Neural cell (in vitro differentiated cells): ENCODE results near the gene ACVR1. TPM values are rescaled to one million over a fixed set of nuclear protein-coding genes. Genes with fewer than 3 reads are reported as not detected.

ENCODE experiments used
- H2AFZ ChIP-seq: fragments of 200-600, 300-800 bp; sonication (generic), shearing (Covaris generic); 2 replicates; pipeline ENCODE4 v1.6.0; 2014; ENCODE audit warnings: low read depth, mild to moderate bottlenecking, antibody characterized with exemption, low read length, moderate library complexity
- H3F3A ChIP-seq: fragments of 200-600 bp; shearing (Covaris generic); 2 replicates; pipeline ENCODE4 v1.6.1; 2016; ENCODE audit warnings: mild to moderate bottlenecking, moderate library complexity, mixed read lengths, antibody characterized with exemption, low read length; ENCODE audit not compliant: insufficient read depth, poor library complexity, severe bottlenecking
- H3K27ac ChIP-seq: fragments of 200-600, 300-800 bp; sonication (generic), shearing (Covaris generic); 2 replicates; pipeline ENCODE4 v1.5.1; 2014; ENCODE audit warnings: mild to moderate bottlenecking, low read length, moderate library complexity
- H3K27me3 ChIP-seq: fragments of 300-800, 200-600 bp; sonication (generic), shearing (Covaris generic); 2 replicates; pipeline ENCODE4 v1.6.0; 2014; ENCODE audit warnings: mild to moderate bottlenecking, low read depth, low read length, moderate library complexity; ENCODE audit not compliant: insufficient read depth
- H3K36me3 ChIP-seq: fragments of 300-800, 200-600 bp; sonication (generic), shearing (Covaris generic); 2 replicates; pipeline ENCODE4 v1.5.1; 2014; ENCODE audit warnings: mild to moderate bottlenecking, antibody characterized with exemption, low read length, moderate library complexity; ENCODE audit not compliant: insufficient read depth
- H3K4me2 ChIP-seq: fragments of 300-800, 200-600 bp; sonication (generic), shearing (Covaris generic); 2 replicates; pipeline ENCODE4 v1.6.0; 2014; ENCODE audit warnings: mild to moderate bottlenecking, low read length
- H3K4me3 ChIP-seq: fragments of 300-800, 200-600 bp; sonication (generic), shearing (Covaris generic); 2 replicates; pipeline ENCODE4 v1.5.1; 2014; ENCODE audit warnings: mild to moderate bottlenecking, low read length, moderate library complexity
- H3K79me2 ChIP-seq: fragments of 200-600 bp; shearing (Covaris generic); replicated peaks from 2 replicates; pipeline ENCODE4 v1.6.0; 2014; ENCODE audit warnings: mild to moderate bottlenecking, low read length, moderate library complexity; ENCODE audit not compliant: insufficient read depth
- H3K9ac ChIP-seq: fragments of 300-800, 200-600 bp; sonication (generic), shearing (Covaris generic); 2 replicates; pipeline ENCODE4 v1.6.1; 2016; ENCODE audit warnings: mild to moderate bottlenecking, low read length, mixed read lengths
- H3K9me2 ChIP-seq: fragments of 200-600 bp; shearing (Covaris generic); 2 replicates; pipeline ENCODE4 v1.6.1; 2016; ENCODE audit warnings: mild to moderate bottlenecking, low read length, mixed read lengths; ENCODE audit not compliant: insufficient read depth
- H3K9me3 ChIP-seq: fragments of 200-600, 300-800 bp; sonication (generic), shearing (Covaris generic); 2 replicates; pipeline ENCODE4 v1.6.1; 2016; ENCODE audit warnings: mild to moderate bottlenecking, mixed run types, low read length, moderate library complexity, mixed read lengths
- H4K20me1 ChIP-seq: fragments of 200-600 bp; shearing (Covaris generic); 2 replicates; pipeline ENCODE4 v1.6.1; 2016; ENCODE audit warnings: mild to moderate bottlenecking, mixed run types; ENCODE audit not compliant: insufficient read depth
- EP300 ChIP-seq: fragments of 450-650 bp; conservative IDR thresholded peaks from 2 replicates; pipeline ENCODE4 v1.6.1; 2014; ENCODE audit warnings: antibody characterized with exemption, mild to moderate bottlenecking, moderate library complexity; ENCODE audit not compliant: poor library complexity, severe bottlenecking
- EZH2 ChIP-seq: fragments of 200-600, 300-800 bp; shearing (Covaris generic), sonication (generic); IDR thresholded peaks from 2 replicates; pipeline ENCODE4 v1.6.1; 2014; ENCODE audit warnings: antibody characterized with exemption, low read length, borderline replicate concordance, mild to moderate bottlenecking; ENCODE audit not compliant: insufficient read depth, poor library complexity, severe bottlenecking
- MXI1 ChIP-seq: fragments of 450-650 bp; conservative IDR thresholded peaks from 2 replicates; pipeline ENCODE4 v1.6.1; 2014; ENCODE audit warnings: antibody characterized with exemption, mild to moderate bottlenecking; ENCODE audit not compliant: poor library complexity, severe bottlenecking
- POLR2AphosphoS5 ChIP-seq: IDR thresholded peaks from 2 replicates; pipeline ENCODE4 v1.6.1; 2012
- RAD21 ChIP-seq: fragments of 450-650 bp; conservative IDR thresholded peaks from 2 replicates; pipeline ENCODE4 v1.6.1; 2014; ENCODE audit warnings: antibody characterized with exemption, mild to moderate bottlenecking, moderate library complexity
- REST ChIP-seq: IDR thresholded peaks from 2 replicates; pipeline ENCODE4 v1.6.1; 2012; ENCODE audit warnings: borderline replicate concordance
- SMC3 ChIP-seq: fragments of 450-650 bp; conservative IDR thresholded peaks from 2 replicates; pipeline ENCODE4 v1.6.1; 2014; ENCODE audit warnings: antibody characterized with exemption, mild to moderate bottlenecking, moderate library complexity; ENCODE audit not compliant: poor library complexity
- TAF1 ChIP-seq: IDR thresholded peaks from 2 replicates; pipeline ENCODE4 v1.6.1; 2012; ENCODE audit warnings: low read depth
- polyA plus RNA-seq: library from polyadenylated mRNA; depleted of rRNA; stranded (reverse); fragments of >200 nt; gene quantifications from 2 replicates; pipeline ENCODE4 v1.2.3, GENCODE V29; 2014
- TF ChIP-seq, protein P1 (sequence below): fragments of 450-650 bp; IDR thresholded peaks from 2 replicates; pipeline ENCODE4 v1.5.1; 2014; ENCODE audit warnings: antibody characterized with exemption, mild to moderate bottlenecking, moderate library complexity; ENCODE audit not compliant: poor library complexity, severe bottlenecking

ACVR1 gene
- polyA plus RNA-seq, 1 donor from 2014 or later, result 4.0 TPM

DNA sequence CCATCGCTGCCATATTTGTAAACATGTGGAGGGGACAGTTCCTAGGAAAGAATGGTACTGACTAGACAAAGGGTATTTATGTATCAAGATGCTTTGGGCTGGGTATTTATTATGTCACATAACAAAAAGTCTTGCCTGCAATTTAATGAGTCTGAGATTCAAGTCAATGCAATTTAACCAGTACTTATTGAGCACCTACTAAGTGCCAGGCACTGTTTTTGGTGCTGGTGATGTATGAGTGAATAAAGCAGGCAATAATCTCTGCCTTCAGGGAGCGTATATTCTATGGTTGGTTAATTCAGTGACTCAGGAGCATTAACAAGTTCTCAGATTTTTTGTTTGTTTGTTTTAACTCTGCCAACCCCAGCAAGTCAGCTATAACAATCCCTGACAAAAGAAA, 24.6 kb upstream of the ACVR1 start:
- Histone ChIP-seq H3K4me3 (no peak overlapping the region), H4K20me1 (no peaks in the 10 kb centered on the region), H2AFZ (no peak overlapping the region), H3K9me3 (no peaks in the 10 kb centered on the region), H3K9me2 (no peaks in the 10 kb centered on the region), H3K27ac (no peak overlapping the region), H3K9ac (no peak overlapping the region), H3K4me2 (no peak overlapping the region), H3K79me2 (no peaks in the 10 kb centered on the region), H3K27me3 (no peaks in the 10 kb centered on the region), H3F3A (no peaks in the 10 kb centered on the region), H3K36me3 (no peaks in the 10 kb centered on the region)
- TF ChIP-seq MXI1 (no peak), EZH2 (no peak), RAD21 (no peak)
- TF ChIP-seq, protein P1, sequence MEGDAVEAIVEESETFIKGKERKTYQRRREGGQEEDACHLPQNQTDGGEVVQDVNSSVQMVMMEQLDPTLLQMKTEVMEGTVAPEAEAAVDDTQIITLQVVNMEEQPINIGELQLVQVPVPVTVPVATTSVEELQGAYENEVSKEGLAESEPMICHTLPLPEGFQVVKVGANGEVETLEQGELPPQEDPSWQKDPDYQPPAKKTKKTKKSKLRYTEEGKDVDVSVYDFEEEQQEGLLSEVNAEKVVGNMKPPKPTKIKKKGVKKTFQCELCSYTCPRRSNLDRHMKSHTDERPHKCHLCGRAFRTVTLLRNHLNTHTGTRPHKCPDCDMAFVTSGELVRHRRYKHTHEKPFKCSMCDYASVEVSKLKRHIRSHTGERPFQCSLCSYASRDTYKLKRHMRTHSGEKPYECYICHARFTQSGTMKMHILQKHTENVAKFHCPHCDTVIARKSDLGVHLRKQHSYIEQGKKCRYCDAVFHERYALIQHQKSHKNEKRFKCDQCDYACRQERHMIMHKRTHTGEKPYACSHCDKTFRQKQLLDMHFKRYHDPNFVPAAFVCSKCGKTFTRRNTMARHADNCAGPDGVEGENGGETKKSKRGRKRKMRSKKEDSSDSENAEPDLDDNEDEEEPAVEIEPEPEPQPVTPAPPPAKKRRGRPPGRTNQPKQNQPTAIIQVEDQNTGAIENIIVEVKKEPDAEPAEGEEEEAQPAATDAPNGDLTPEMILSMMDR, result no peak

- no peaks in the 10 kb centered on the region for H3K79me2 ChIP-seq
- no peaks in the 10 kb centered on the region for H3K9me2 ChIP-seq
- no peak overlapping the region for H3K4me2 ChIP-seq
- no peaks in the 10 kb centered on the region for H3F3A ChIP-seq
- no peaks in the 10 kb centered on the region for H3K27me3 ChIP-seq
- no peaks in the 10 kb centered on the region for H3K36me3 ChIP-seq
- H3K9ac ChIP-seq, result no peak overlapping the region
- no peaks in the 10 kb centered on the region for H4K20me1 ChIP-seq
- H3K27ac ChIP-seq, result no peak overlapping the region
- no peak overlapping the region for H2AFZ ChIP-seq
- no peaks in the 10 kb centered on the region for H3K9me3 ChIP-seq
- no peak overlapping the region for H3K4me3 ChIP-seq
- no peak for TF ChIP-seq MXI1
These were observed 24.1 kb upstream of the ACVR1 start for GRCh38 chr2:157900203-157900602.

DNA sequence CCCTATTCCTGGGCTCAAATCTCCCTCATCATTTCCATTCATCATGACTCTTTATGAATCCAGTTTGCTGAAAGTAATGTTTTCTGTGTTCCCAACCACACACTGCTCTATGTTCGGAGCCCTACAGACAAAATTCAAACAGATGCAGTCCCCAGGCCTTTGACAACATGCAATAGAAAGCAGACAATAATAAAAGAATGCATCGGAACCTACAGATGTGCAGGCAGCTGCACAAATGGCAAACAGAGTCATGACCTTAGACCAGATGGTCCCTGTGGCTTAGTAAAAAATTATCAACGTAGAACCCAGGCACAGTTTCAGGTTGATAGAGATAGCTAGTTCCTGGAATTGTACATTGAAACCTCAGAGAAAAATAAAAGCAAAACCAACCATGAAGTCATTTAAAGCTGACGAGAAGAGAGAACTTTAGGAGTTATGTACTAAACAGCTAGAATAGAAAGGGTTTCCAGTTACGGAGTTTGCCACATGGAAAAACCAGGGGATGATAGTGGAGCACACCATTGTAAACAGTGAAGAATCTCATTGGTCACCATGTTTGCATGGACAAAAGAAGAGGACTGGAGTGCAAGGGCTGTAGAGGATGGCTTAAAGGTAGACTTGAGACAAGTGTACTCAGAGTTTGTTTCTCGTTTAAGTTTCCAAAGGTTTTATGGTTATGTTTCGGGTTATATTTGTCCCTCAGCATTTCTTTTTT, 23.2 kb upstream of the ACVR1 start:
- Histone ChIP-seq H3K9me3 (no peaks in the 10 kb centered on the region), H3F3A (no peaks in the 10 kb centered on the region), H2AFZ (no peak overlapping the region), H3K4me3 (no peak overlapping the region), H3K9ac (no peak overlapping the region), H3K4me2 (no peak overlapping the region), H4K20me1 (no peaks in the 10 kb centered on the region), H3K27me3 (no peaks in the 10 kb centered on the region), H3K27ac (no peak overlapping the region), H3K36me3 (no peaks in the 10 kb centered on the region), H3K9me2 (no peaks in the 10 kb centered on the region), H3K79me2 (no peaks in the 10 kb centered on the region)
- TF ChIP-seq REST (no peak), EP300 (no peak), EZH2 (no peak), RAD21 (no peak), MXI1 (no peak), POLR2AphosphoS5 (no peak), SMC3 (no peak), TAF1 (no peak)
- TF ChIP-seq, protein P1, result no peak
